Prostate gland (tissue), 2 donors: Measurements from ENCODE around the gene RPS6KA2. TPM values are rescaled to one million over a fixed set of nuclear protein-coding genes. Genes with fewer than 3 reads are reported as not detected.

Experiments
- DNase-seq: peaks from one replicate; pipeline ENCODE4 v3.0.0-alpha.2; 2019; ENCODE audit warnings: low spot score
- H3K27ac ChIP-seq, 2 donors: fragments of 200-600 bp; sonication (generic); 2 replicates each; pipeline ENCODE4 v1.5.1; 2017 to 2019
- H3K27me3 ChIP-seq: fragments of 200-600 bp; sonication (generic); replicated peaks from 2 replicates; pipeline ENCODE4 v1.5.1; 2019; ENCODE audit not compliant: insufficient read depth
- H3K36me3 ChIP-seq, 2 donors: fragments of 200-600 bp; sonication (generic); 1 replicate in 1 of 2; 2 replicates in 1 of 2; pipeline versions ENCODE4 v1.5.1 to v1.8.1; 2017 to 2019
- H3K4me1 ChIP-seq: fragments of 200-600 bp; sonication (generic); replicated peaks from 2 replicates; pipeline ENCODE4 v1.5.1; 2019
- H3K4me3 ChIP-seq, 2 donors: fragments of 200-600 bp; sonication (generic); 2 replicates each; pipeline ENCODE4 v1.5.1; 2017 to 2019
- H3K9me3 ChIP-seq: fragments of 200-600 bp; sonication (generic); 2 replicates; pipeline ENCODE4 v1.5.1; 2017
- POLR2A ChIP-seq: fragments of 450-650 bp; IDR thresholded peaks from one replicate; pipeline ENCODE4 v1.6.1; 2016; ENCODE audit warnings: antibody characterized with exemption, mild to moderate bottlenecking
- POLR2AphosphoS5 ChIP-seq: sonication (generic); formaldehyde crosslinking; IDR thresholded peaks from one replicate; pipeline ENCODE4 v1.6.1; 2017; ENCODE audit warnings: antibody characterized with exemption
- WGBS: methylation state at CpG from one replicate; pipeline ENCODE4 v1.1.5; 2018; 5-methylcytosine and 5-hydroxymethylcytosine counted together
- intact Hi-C: fragments of 100-400 bp; cut with DNase I; formaldehyde crosslinking; loops from one replicate; pipeline ENCODE4 v1.14.2; 2022
- total RNA-seq, 2 donors: library from RNA; depleted of rRNA; stranded (reverse); fragments of >200 nt; gene quantifications; one replicate each; pipeline ENCODE4 v1.1.0, GENCODE V29; 2016
- TF ChIP-seq, protein P1 (sequence below), 4 experiments: fragments of 200-600 bp in 2 of 4; fragments of 450-650 bp in 2 of 4; sonication (generic) in 2 of 4; IDR thresholded peaks; 1 replicate in 3 of 4; 2 replicates in 1 of 4; pipeline ENCODE4 v1.5.1; 2016 to 2019; ENCODE audit warnings: antibody characterized with exemption in 4 of 4, mild to moderate bottlenecking in 2 of 4, moderate library complexity in 2 of 4

The RPS6KA2 gene
- total RNA-seq, 2 donors from 2014 or later = 32.2 to 44.3 TPM

DNA sequence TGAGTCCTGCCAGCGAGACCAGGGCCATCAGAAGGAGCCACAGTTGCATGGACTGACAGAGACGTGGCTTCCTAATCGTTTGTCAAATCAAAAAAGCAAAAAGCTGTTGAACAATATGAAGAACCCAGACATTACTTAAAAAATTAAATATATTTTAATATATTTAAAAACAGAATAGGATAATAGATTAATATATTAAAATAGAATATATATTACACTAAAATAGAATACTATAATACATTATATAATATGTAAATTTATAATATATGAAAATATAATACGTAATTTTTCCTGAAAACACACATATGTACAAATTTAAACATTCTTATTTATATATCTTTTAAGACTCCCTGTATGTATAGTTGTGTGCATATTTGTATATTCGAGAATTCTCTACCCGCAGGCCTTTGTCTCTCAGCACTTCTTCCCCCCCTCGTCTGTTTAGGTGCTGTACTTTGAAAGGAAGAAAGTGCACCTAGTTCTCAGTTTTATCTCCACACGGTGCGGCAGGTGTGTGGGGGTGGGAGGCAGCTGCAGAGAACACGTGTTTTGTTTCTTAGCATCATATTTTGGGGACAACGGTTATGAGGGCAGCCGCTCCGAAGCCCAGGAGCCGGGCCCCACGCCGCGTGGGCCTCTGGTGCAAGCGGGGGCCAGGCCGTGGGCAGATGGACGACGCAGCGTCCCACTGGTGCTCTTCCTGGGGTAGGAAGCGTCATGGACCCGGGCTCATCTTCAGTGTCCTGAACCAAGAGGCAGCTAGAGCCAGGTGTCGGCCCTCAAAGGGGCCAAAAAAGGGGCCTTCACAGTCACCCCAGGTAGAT, 172.1 kb downstream of the RPS6KA2 start:
- Histone ChIP-seq H3K4me3 (no peak overlapping the region), H3K4me1 (no peaks in the 10 kb centered on the region), H3K9me3 (no peaks in the 10 kb centered on the region), H3K27ac (no peak overlapping the region), H3K36me3 (no peaks in the 10 kb centered on the region), H3K27me3 (no peaks in the 10 kb centered on the region)
- no peak for DNase-seq
- intact Hi-C loops = no loop called here
- TF ChIP-seq POLR2AphosphoS5 (no peak), POLR2A (no peak)
- TF ChIP-seq, protein P1, sequence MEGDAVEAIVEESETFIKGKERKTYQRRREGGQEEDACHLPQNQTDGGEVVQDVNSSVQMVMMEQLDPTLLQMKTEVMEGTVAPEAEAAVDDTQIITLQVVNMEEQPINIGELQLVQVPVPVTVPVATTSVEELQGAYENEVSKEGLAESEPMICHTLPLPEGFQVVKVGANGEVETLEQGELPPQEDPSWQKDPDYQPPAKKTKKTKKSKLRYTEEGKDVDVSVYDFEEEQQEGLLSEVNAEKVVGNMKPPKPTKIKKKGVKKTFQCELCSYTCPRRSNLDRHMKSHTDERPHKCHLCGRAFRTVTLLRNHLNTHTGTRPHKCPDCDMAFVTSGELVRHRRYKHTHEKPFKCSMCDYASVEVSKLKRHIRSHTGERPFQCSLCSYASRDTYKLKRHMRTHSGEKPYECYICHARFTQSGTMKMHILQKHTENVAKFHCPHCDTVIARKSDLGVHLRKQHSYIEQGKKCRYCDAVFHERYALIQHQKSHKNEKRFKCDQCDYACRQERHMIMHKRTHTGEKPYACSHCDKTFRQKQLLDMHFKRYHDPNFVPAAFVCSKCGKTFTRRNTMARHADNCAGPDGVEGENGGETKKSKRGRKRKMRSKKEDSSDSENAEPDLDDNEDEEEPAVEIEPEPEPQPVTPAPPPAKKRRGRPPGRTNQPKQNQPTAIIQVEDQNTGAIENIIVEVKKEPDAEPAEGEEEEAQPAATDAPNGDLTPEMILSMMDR (IDR thresholded peaks at IDR 0.05) = no peak
- WGBS = 94% methylated on average over 25 of the region's 25 CpGs

GRCh38 chr6:166453651-166454050, 173.4 kb downstream of the RPS6KA2 start:
- no peak overlapping the region for H3K4me3 ChIP-seq
- WGBS = 96% methylated on average over 7 of the region's 7 CpGs
- intact Hi-C loops = no loop called here
- no peaks in the 10 kb centered on the region for H3K36me3 ChIP-seq
- H3K27ac ChIP-seq = no peak overlapping the region
- no peak for DNase-seq
- H3K9me3 ChIP-seq = no peaks in the 10 kb centered on the region
- no peak for TF ChIP-seq POLR2AphosphoS5
- no peaks in the 10 kb centered on the region for H3K27me3 ChIP-seq
- no peaks in the 10 kb centered on the region for H3K4me1 ChIP-seq

DNA sequence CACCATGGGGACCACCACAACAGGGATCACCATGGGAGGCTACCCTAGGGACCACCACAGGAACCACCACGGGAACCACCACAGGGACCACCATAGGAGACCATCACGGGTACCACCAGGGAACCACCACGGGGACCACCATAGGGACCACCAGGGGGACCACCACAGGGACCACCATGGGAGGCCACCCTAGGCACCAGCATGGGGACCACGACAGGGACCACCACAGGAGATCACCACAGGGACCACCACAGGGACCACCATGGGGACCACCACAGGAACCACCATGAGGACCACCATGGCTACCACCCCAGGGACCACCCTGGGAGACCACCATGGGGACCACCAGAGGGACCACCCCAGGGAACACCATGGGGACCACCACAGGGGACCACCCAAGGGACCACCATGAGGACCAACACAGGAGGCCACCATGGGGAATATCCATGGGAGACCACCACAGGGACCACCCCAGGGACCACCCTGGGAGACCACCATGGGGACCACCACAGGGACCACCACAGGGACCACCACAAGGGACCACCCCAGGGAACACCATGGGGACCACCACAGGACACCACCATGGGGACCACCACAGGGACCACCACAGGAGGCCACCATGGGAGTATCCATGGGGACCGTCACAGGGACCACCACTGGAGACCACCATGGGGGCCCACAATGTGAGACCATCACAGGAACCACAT, 176.7 kb downstream of the RPS6KA2 start:
- no peak overlapping the region for H3K4me3 ChIP-seq
- no peaks in the 10 kb centered on the region for H3K36me3 ChIP-seq
- TF ChIP-seq POLR2A (no peak), POLR2AphosphoS5 (no peak)
- TF ChIP-seq, protein P1 (IDR thresholded peaks at IDR 0.05) = no peak
- no peaks in the 10 kb centered on the region for H3K9me3 ChIP-seq
- no peaks in the 10 kb centered on the region for H3K27me3 ChIP-seq
- DNase-seq = no peak
- 82% methylated on average over 4 of the region's 5 CpGs for WGBS
- intact Hi-C loops = no loop called here
- no peaks in the 10 kb centered on the region for H3K4me1 ChIP-seq
- no peak overlapping the region for H3K27ac ChIP-seq

GRCh38 chr6:166449641-166450040, 177.4 kb downstream of the RPS6KA2 start:
- intact Hi-C loops = no loop called here
- 85% methylated on average over 9 of the region's 9 CpGs for WGBS
- Histone ChIP-seq H3K4me1 (no peaks in the 10 kb centered on the region), H3K27me3 (no peaks in the 10 kb centered on the region), H3K36me3 (no peaks in the 10 kb centered on the region), H3K9me3 (no peaks in the 10 kb centered on the region), H3K4me3 (no peak overlapping the region), H3K27ac (no peak overlapping the region)
- DNase-seq = no peak
- no peak for TF ChIP-seq POLR2A
- TF ChIP-seq, protein P1 (IDR thresholded peaks at IDR 0.05) = no peak
- no peak for TF ChIP-seq POLR2AphosphoS5

- 65% methylated on average over 7 of the region's 7 CpGs for WGBS
- no peak overlapping the region for H3K27ac ChIP-seq
- H3K36me3 ChIP-seq = no peaks in the 10 kb centered on the region
- H3K4me3 ChIP-seq = no peak overlapping the region
- TF ChIP-seq POLR2A (no peak), POLR2AphosphoS5 (no peak)
- TF ChIP-seq, protein P1 (IDR thresholded peaks at IDR 0.05) = no peak
- H3K4me1 ChIP-seq = no peaks in the 10 kb centered on the region
- intact Hi-C loops = no loop called here
- H3K9me3 ChIP-seq = no peaks in the 10 kb centered on the region
- no peak for DNase-seq
- H3K27me3 ChIP-seq = no peaks in the 10 kb centered on the region
These were observed 178.0 kb downstream of the RPS6KA2 start for GRCh38 chr6:166449036-166449435.
